ENCODE data around the gene RGS1.

DNA sequence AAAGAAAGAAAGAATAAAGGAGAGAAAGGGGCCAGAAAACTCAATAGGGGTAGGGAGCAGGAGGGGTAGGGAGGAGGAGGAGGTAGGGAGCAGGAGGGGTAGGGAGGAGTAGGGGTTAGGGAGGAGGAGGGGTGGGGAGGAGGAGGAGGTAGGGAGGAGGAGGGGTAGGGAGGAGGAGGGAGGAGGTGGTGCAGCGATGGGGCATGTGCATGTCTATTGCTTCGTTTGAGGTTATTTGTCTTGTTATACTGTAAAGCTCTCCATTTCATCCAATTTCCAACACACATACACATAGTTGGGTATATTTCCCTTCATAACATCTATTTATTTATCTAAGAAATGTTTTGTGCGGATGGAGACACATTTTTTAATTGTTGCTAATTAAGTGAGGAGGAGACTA lies 19.7 kb downstream of the RGS1 start:
- TF ChIP-seq, protein P1, sequence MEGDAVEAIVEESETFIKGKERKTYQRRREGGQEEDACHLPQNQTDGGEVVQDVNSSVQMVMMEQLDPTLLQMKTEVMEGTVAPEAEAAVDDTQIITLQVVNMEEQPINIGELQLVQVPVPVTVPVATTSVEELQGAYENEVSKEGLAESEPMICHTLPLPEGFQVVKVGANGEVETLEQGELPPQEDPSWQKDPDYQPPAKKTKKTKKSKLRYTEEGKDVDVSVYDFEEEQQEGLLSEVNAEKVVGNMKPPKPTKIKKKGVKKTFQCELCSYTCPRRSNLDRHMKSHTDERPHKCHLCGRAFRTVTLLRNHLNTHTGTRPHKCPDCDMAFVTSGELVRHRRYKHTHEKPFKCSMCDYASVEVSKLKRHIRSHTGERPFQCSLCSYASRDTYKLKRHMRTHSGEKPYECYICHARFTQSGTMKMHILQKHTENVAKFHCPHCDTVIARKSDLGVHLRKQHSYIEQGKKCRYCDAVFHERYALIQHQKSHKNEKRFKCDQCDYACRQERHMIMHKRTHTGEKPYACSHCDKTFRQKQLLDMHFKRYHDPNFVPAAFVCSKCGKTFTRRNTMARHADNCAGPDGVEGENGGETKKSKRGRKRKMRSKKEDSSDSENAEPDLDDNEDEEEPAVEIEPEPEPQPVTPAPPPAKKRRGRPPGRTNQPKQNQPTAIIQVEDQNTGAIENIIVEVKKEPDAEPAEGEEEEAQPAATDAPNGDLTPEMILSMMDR (conservative IDR thresholded peaks at IDR 0.05), result no peak
- no peak for TF ChIP-seq ZFX (IDR thresholded peaks at IDR 0.05)

Data from C4-2B (cell line).